ENCODE measurements around the gene MME.

GRCh38 chr3:155164306-155164705 is 84.2 kb downstream of the MME start:
- no peak for TF ChIP-seq POLR2AphosphoS5 (IDR thresholded peaks at IDR 0.05)
- TF ChIP-seq POLR2A (IDR thresholded peaks at IDR 0.05) = no peak
- TF ChIP-seq, protein P1, sequence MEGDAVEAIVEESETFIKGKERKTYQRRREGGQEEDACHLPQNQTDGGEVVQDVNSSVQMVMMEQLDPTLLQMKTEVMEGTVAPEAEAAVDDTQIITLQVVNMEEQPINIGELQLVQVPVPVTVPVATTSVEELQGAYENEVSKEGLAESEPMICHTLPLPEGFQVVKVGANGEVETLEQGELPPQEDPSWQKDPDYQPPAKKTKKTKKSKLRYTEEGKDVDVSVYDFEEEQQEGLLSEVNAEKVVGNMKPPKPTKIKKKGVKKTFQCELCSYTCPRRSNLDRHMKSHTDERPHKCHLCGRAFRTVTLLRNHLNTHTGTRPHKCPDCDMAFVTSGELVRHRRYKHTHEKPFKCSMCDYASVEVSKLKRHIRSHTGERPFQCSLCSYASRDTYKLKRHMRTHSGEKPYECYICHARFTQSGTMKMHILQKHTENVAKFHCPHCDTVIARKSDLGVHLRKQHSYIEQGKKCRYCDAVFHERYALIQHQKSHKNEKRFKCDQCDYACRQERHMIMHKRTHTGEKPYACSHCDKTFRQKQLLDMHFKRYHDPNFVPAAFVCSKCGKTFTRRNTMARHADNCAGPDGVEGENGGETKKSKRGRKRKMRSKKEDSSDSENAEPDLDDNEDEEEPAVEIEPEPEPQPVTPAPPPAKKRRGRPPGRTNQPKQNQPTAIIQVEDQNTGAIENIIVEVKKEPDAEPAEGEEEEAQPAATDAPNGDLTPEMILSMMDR (IDR thresholded peaks at IDR 0.05) = no peak
- TF ChIP-seq EP300 (IDR thresholded peaks at IDR 0.05) = no peak
